IPS DF 6.9 (cell line): ENCODE measurements around the gene ZMIZ1.

Experiments
- DNase-seq: peaks from one replicate; pipeline ENCODE4 v3.0.0-alpha.2; 2013; ENCODE audit warnings: low read depth, low spot score
- H3K27ac ChIP-seq: one replicate; pipeline ENCODE4 v1.5.1; 2013; ENCODE audit warnings: low read length, control low read depth
- H3K27me3 ChIP-seq: 2 replicates; pipeline ENCODE4 v1.6.1; 2013; ENCODE audit warnings: mild to moderate bottlenecking, low read length; ENCODE audit not compliant: control insufficient read depth, insufficient read depth
- H3K36me3 ChIP-seq: 2 replicates; pipeline ENCODE4 v1.6.1; 2013; ENCODE audit warnings: low read length; ENCODE audit not compliant: control insufficient read depth, insufficient read depth
- H3K4me1 ChIP-seq: 2 replicates; pipeline ENCODE4 v1.6.1; 2013; ENCODE audit warnings: low read length; ENCODE audit not compliant: control insufficient read depth, insufficient read depth
- H3K4me3 ChIP-seq: 2 replicates; pipeline ENCODE4 v1.5.1; 2013; ENCODE audit warnings: mild to moderate bottlenecking, low read length
- H3K9me3 ChIP-seq: 2 replicates; pipeline ENCODE4 v1.6.1; 2013; ENCODE audit warnings: low read length, inconsistent platforms; ENCODE audit not compliant: control insufficient read depth, insufficient read depth
- WGBS: extraction: QIAGEN DNeasy Blood & Tissue Kit; methylation state at CpG from one replicate; pipeline ENCODE4 v1.1.7; 2013; ENCODE audit warnings: mixed read lengths, missing lambda C conversion rate; ENCODE audit not compliant: insufficient read length, insufficient coverage; 5-methylcytosine and 5-hydroxymethylcytosine counted together

The ZMIZ1 gene

DNA sequence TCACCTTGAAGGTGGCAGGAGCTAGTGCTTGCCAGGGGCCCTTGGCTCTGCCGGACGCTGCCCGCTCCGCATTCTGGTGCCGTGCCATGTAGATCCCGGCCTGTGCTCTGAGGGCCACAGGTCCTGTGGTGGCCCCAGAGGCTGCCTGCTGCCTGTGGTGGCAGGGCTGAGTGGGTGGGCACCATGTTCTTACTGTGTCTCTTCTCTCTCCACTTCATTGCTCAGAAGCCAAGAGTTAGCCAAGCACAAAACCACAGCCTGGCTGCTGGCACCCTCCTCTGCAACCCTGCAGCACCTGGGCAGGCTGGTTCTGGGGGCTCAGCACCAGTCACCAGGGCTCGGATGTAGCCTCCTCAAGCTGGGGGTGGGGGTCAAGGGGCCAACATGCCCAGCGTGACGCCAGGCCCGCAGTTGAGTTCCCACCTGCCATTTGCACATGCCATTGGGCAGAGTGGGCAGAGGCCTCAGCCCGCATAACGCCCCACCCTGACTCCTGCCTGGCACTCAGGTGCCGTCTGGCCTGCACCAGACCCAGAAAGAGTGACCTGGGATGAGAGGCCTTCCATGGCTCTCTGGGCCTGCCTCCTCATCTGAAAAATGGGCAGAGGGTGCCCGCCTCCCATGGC lies 16.3 kb downstream of the ZMIZ1 start:
- no CpG with 5 or more reads among the region's 14 CpGs for WGBS
- Histone ChIP-seq H3K27me3 (no peaks in the 10 kb centered on the region), H3K27ac (no peak overlapping the region), H3K4me3 (no peak overlapping the region; the same call in 1 of the 2 replicates), H3K9me3 (no peaks in the 10 kb centered on the region), H3K36me3 (no peaks in the 10 kb centered on the region), H3K4me1 (peaks cover 17% of the 10 kb centered on the region)
- DNase-seq: no peak

DNA sequence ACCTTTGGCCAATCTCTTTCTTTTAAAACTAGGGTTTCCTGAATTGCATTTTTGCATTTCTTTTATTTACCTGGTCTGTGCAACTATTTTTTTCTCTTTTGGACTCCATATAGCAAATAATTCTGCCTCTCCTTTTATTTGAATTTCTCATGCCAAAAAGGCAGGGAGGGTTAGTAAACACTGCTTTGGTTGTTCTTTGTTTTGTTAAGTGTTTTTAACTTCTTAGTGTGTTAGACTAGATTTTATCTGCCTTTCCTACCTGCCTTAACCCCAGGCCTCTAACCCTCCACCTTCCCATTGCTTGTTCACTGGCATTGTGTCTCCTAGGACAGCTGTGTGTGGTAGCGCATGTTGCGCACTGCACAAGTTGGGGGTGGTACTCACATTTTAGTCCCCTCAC lies 18.1 kb downstream of the ZMIZ1 start:
- Histone ChIP-seq H3K4me1 (peaks cover 17% of the 10 kb centered on the region), H3K9me3 (no peaks in the 10 kb centered on the region), H3K27me3 (no peaks in the 10 kb centered on the region), H3K27ac (no peak overlapping the region), H3K4me3 (no peak overlapping the region), H3K36me3 (no peaks in the 10 kb centered on the region)
- no CpG with 5 or more reads among the region's 2 CpGs for WGBS
- DNase-seq: no peak

DNA sequence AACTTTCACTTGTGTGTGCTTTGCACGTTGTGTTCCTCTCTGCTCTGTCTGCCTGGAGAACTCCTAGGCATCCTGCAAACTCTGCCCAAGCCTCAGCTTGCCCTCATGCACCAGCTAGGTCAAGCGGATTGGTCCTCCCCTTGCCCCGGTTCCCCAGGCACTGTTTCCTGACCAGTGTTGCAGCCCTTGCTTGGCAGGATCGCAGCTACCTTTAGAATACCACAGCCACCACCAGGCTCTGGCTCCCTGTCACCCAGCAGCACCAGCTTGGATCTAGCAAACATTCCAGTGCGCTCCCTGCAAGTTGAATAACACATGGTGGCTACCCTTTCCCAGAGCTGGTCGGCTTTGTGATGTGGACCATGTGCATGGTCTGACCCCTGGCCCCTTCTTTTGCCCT lies 19.0 kb downstream of the ZMIZ1 start:
- H3K9me3 ChIP-seq: no peaks in the 10 kb centered on the region
- DNase-seq: no peak
- no peaks in the 10 kb centered on the region for H3K36me3 ChIP-seq
- peaks cover 17% of the 10 kb centered on the region for H3K4me1 ChIP-seq
- H3K27me3 ChIP-seq: no peaks in the 10 kb centered on the region
- no peak overlapping the region for H3K4me3 ChIP-seq
- no CpG with 5 or more reads among the region's 6 CpGs for WGBS
- no peak overlapping the region for H3K27ac ChIP-seq

DNA sequence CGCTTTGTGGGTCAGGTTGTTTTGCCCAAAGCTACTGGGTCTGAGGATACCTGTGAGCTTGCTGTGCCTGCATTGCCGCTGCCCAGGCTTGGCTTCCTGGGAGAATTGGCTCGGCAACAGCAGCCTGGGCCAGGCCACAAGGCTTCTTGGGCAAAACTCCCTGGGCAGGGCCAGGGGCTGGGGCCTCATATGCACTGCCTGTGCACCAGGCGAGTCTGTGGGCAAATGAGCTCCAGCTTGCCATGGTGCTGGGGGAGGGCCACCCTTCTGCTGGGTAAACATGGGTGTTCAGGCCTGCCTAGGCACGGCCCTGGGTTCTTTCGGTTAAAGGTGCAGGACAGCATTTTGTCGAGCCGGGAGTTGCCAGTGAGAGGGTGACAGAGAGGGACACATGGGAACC lies 19.4 kb downstream of the ZMIZ1 start:
- Histone ChIP-seq H3K27ac (no peak overlapping the region), H3K27me3 (no peaks in the 10 kb centered on the region), H3K9me3 (no peaks in the 10 kb centered on the region), H3K4me1 (peaks cover 17% of the 10 kb centered on the region), H3K4me3 (no peak overlapping the region), H3K36me3 (no peaks in the 10 kb centered on the region)
- WGBS: no CpG with 5 or more reads among the region's 8 CpGs
- no peak for DNase-seq

DNA sequence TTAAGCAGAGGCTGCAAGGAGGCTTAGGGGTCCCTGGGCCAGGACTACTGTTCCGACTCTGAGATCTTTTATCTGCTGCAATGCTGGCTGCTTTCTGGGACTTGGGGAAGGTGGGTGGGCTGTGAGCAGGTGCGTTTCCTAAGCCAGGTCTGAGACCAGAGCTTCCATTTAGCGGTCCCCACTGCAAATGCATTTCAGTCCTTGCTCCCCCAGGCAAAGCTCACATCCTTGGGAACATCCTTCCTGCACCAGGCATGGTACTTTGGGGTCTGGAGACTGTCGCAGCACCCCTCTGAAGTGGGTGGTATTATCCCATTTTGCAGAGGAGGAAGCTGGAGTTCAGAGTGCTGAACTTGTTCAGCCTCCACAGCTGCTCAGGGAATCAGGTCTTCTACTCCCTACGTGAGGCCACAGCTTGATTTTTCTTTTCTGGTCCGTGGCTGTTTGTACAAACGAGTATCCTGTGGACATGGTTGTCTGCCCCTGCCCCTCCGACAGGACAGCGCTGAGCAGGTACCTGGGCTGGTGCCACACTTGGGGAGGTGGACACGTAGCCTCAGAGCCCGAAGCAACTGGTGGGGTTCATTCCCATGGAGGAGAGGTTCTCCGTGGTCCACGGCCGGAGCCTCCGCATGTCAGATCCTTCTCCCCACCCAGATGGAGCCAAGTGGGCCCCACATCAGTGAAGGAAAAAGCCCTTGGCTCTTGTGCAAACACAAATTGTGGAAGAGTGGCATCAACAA lies 20.0 kb downstream of the ZMIZ1 start:
- no peaks in the 10 kb centered on the region for H3K9me3 ChIP-seq
- no peak overlapping the region for H3K4me3 ChIP-seq
- H3K36me3 ChIP-seq: no peaks in the 10 kb centered on the region; the same call in 1 of the 2 replicates
- H3K27me3 ChIP-seq: no peaks in the 10 kb centered on the region
- H3K4me1 ChIP-seq: peaks cover 16% of the 10 kb centered on the region
- no CpG with 5 or more reads among the region's 15 CpGs for WGBS
- H3K27ac ChIP-seq: no peak overlapping the region
- DNase-seq: no peak

DNA sequence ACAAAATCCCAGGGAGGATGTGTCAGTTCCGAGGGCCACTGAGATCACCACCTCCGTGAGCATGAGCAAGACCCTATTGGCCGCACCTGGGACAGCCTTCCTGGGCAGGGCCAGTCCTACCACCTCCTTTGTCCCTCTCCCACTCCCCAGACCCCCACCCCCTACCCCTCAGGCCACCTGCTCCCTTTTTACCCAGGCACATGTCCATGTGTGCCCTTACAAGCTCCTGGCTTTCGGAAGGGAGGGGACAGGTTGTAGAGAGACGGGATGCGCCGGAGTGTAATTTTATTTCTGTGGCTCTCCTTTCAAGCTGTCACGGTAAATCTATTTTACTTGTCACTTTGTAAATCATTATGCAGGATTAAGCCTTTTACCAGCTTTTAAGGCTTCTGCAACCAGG lies 20.9 kb downstream of the ZMIZ1 start:
- no peak for DNase-seq
- no peaks in the 10 kb centered on the region; the same call in 1 of the 2 replicates for H3K36me3 ChIP-seq
- no CpG with 5 or more reads among the region's 8 CpGs for WGBS
- peaks cover 14% of the 10 kb centered on the region for H3K4me1 ChIP-seq
- no peaks in the 10 kb centered on the region for H3K9me3 ChIP-seq
- no peak overlapping the region for H3K4me3 ChIP-seq
- no peak overlapping the region for H3K27ac ChIP-seq
- H3K27me3 ChIP-seq: no peaks in the 10 kb centered on the region

DNA sequence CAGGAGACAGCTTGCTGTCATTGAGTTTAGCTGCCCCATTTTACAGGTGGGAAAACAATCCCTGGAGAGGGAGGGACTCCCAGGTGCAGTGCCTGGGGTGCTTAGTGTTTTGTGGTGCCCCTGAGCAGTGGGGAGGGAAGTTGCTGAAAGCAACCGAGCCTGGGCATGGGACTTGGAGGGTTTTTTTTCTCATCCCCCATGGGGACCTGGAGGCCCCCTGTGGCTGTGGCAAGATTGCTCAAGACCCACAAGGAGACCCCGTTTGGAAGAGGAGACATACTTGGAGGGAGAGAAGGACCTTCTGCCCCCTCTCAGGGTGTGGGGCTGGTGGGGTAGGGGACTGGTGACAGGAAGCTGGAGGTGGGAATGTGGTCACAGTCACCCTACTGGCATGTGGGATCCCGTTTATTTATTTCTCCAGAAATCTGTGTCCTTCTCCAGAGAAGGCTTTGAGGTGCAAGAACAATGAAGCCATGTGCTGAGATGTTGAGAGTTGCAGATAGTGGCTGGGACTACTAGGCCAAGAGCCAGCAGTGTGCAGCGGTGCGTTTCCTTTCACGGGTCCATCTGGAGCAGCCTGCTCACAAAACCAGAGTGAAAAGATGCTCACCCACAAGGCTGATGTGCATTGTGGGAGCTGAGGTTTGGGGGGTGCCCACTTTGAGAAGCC lies 21.5 kb downstream of the ZMIZ1 start:
- no peak overlapping the region for H3K4me3 ChIP-seq
- H3K27me3 ChIP-seq: no peaks in the 10 kb centered on the region
- no CpG with 5 or more reads among the region's 6 CpGs for WGBS
- H3K4me1 ChIP-seq: peaks cover 11% of the 10 kb centered on the region
- no peak overlapping the region for H3K27ac ChIP-seq
- no peak for DNase-seq
- H3K36me3 ChIP-seq: no peaks in the 10 kb centered on the region; the same call in 1 of the 2 replicates
- H3K9me3 ChIP-seq: no peaks in the 10 kb centered on the region

DNA sequence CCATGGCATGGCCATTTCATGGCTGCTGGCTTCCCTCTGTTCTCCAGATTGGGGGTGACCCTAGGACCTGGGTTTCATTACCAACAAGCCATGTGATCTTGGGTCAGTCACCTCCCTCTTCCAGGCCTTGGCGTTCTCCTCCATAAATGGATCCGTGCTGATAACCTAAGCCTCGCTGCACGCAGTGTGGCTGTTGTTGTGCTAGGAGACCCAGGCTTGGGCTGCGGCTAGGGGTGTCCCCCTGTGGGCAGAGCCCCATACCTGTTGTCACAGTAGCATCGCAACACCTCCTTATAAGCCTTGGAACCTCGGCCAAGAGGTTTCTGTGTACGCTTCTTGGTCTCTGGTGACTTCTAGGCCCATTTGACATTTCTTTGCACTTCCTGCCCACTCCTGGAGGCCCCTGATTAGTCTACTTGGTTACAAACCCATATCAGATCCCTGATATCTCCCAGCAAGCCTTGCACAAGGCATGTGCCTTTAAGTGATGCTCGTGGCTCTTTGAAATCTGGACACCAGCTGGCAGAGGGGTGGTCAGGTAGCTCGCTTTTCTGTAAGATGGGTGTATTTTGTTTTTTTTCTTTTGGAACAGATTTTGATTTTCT lies 23.6 kb downstream of the ZMIZ1 start:
- Histone ChIP-seq H3K9me3 (no peaks in the 10 kb centered on the region), H3K4me1 (peaks cover 10% of the 10 kb centered on the region), H3K27me3 (no peaks in the 10 kb centered on the region), H3K4me3 (no peak overlapping the region), H3K36me3 (no peaks in the 10 kb centered on the region; the same call in 1 of the 2 replicates), H3K27ac (no peak overlapping the region)
- WGBS: no CpG with 5 or more reads among the region's 10 CpGs
- DNase-seq: no peak

DNA sequence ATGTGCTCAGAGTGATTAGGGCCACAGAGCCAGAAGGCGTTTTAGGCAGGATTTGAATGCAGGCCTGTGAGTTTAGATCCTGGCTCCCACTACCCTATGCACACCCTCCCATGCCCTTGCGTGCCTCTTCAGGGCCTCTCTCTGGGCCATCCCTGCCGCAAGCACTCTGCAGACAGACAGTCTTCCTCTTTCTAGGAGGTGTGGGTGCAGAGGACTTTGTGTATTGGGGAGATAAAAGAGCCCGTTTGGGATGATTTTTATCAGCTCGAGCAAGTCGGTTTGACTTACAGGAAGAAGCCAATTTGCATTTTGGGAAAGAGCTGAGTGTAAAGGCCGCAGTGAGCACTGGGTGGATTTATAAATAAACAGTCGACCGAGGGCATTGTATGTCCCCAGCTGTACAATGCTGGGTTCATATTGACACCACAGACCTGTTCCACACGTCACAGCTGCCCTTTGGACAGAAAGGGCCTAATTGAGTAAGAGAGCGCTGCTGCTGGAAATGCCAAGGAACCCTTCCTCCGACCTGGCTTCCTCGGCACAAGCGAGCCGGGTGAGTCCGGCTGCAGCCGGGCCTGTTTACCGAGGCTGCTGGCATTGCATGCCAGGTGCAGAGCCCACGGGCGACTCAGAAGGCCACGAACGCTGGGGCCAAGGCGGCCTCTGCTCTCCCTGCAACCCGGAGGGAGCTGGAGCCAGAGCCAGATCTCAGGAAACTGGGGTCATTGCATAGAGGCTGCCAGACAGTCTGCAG lies 25.1 kb downstream of the ZMIZ1 start:
- WGBS: no CpG with 5 or more reads among the region's 24 CpGs
- no peak for DNase-seq

More for the DNA sequence above, 25.1 kb downstream of the ZMIZ1 start:
- H3K4me3 ChIP-seq: no peak overlapping the region
- no peaks in the 10 kb centered on the region for H3K9me3 ChIP-seq
- peaks cover 6% of the 10 kb centered on the region; the same call in 1 of the 2 replicates for H3K4me1 ChIP-seq
- H3K27me3 ChIP-seq: no peaks in the 10 kb centered on the region
- H3K36me3 ChIP-seq: no peaks in the 10 kb centered on the region; the same call in 1 of the 2 replicates
- no peak overlapping the region for H3K27ac ChIP-seq
